ENCODE data around the gene ZNF181. TPM values are rescaled to one million over a fixed set of nuclear protein-coding genes. Genes with fewer than 3 reads are reported as not detected.

ZNF181 gene
- total and polyA plus RNA-seq, 4 donors = 8.9 to 15.2 (median 10.0) TPM

GRCh38 chr19:34715357-34715756 is 18.7 kb upstream of the ZNF181 start:
- H3K27me3 ChIP-seq (ENCODE audit: control insufficient read depth in 4 of 4, insufficient read depth in 4 of 4, low read length in 3 of 4) = peaks cover 0 to 2% (median 0%) of the 10 kb centered on the region in 4 donors
- H3K27ac ChIP-seq (ENCODE audit: low read depth in 1 of 2, low read length in 2 of 2) = no peak overlapping the region
- no peak for DNase-seq (ENCODE audit: low spot score)
- peaks cover 0 to 22% (median 3%) of the 10 kb centered on the region in 4 donors for H3K9me3 ChIP-seq (ENCODE audit: control insufficient read depth in 4 of 4, low read length in 3 of 4)
- no peak for TF ChIP-seq RXRA (IDR thresholded peaks at IDR 0.05)
- TF ChIP-seq EGR1 (IDR thresholded peaks at IDR 0.05; ENCODE audit: low read depth in 2 of 2) = no peak
- no peak for TF ChIP-seq MAX (IDR thresholded peaks at IDR 0.05)
- TF ChIP-seq FOXA2 (IDR thresholded peaks at IDR 0.05) = no peak
- TF ChIP-seq RAD21 (IDR thresholded peaks at IDR 0.05) = no peak
- no peak for TF ChIP-seq TAF1 (conservative IDR thresholded peaks at IDR 0.05)
- TF ChIP-seq ZBTB33 (IDR thresholded peaks at IDR 0.05) = no peak
- TF ChIP-seq HNF4A (conservative IDR thresholded peaks at IDR 0.05) = no peak
- no peak for TF ChIP-seq FOXA1 (IDR thresholded peaks at IDR 0.05)
- no peak for TF ChIP-seq HNF4G (IDR thresholded peaks at IDR 0.05)
- no peak for TF ChIP-seq SP1 (IDR thresholded peaks at IDR 0.05)
- no peak for TF ChIP-seq NR2F2 (IDR thresholded peaks at IDR 0.05)
- H3K36me3 ChIP-seq (ENCODE audit: control insufficient read depth in 4 of 4, insufficient read depth in 3 of 4, low read depth in 1 of 4, low read length in 3 of 4) = no peaks in the 10 kb centered on the region
- H3K4me3 ChIP-seq (ENCODE audit: low read depth in 1 of 3, low read length in 3 of 3) = no peak overlapping the region
- H3K4me1 ChIP-seq (ENCODE audit: control insufficient read depth in 4 of 4, insufficient read depth in 4 of 4, low read length in 3 of 4) = no peaks in the 10 kb centered on the region
- H3K9ac ChIP-seq (ENCODE audit: low read depth in 1 of 2, low read length in 2 of 2) = no peak overlapping the region

- H3K27ac ChIP-seq (ENCODE audit: low read depth in 1 of 2, low read length in 2 of 2) = no peak overlapping the region
- no peaks in the 10 kb centered on the region for H3K4me1 ChIP-seq (ENCODE audit: control insufficient read depth in 4 of 4, insufficient read depth in 4 of 4, low read length in 3 of 4)
- DNase-seq (ENCODE audit: low spot score) = no peak
- H3K9ac ChIP-seq (ENCODE audit: low read depth in 1 of 2, low read length in 2 of 2) = no peak overlapping the region
- no peak overlapping the region for H3K4me3 ChIP-seq (ENCODE audit: low read depth in 1 of 3, low read length in 3 of 3)
- TF ChIP-seq SP1 (IDR thresholded peaks at IDR 0.05) (no peak), HNF4A (conservative IDR thresholded peaks at IDR 0.05) (no peak)
- WGBS = 60% methylated on average over 11 of the region's 11 CpGs
- no peaks in the 10 kb centered on the region for H3K27me3 ChIP-seq (ENCODE audit: control insufficient read depth in 4 of 4, insufficient read depth in 4 of 4, low read length in 3 of 4)
- H3K9me3 ChIP-seq (ENCODE audit: control insufficient read depth in 4 of 4, low read length in 3 of 4) = no peaks in the 10 kb centered on the region
- no peaks in the 10 kb centered on the region for H3K36me3 ChIP-seq (ENCODE audit: control insufficient read depth in 4 of 4, insufficient read depth in 3 of 4, low read depth in 1 of 4, low read length in 3 of 4)
Measured at GRCh38 chr19:34722353-34722752, 11.7 kb upstream of the ZNF181 start.

- 39% methylated on average over 6 of the region's 6 CpGs for WGBS
- no peak overlapping the region for H3K27ac ChIP-seq (ENCODE audit: low read depth in 1 of 2, low read length in 2 of 2)
- H3K9ac ChIP-seq (ENCODE audit: low read depth in 1 of 2, low read length in 2 of 2) = no peak overlapping the region
- DNase-seq (ENCODE audit: low spot score) = no peak
- H3K9me3 ChIP-seq (ENCODE audit: control insufficient read depth in 4 of 4, low read length in 3 of 4) = no peaks in the 10 kb centered on the region
- H3K27me3 ChIP-seq (ENCODE audit: control insufficient read depth in 4 of 4, insufficient read depth in 4 of 4, low read length in 3 of 4) = no peaks in the 10 kb centered on the region
- H3K4me1 ChIP-seq (ENCODE audit: control insufficient read depth in 4 of 4, insufficient read depth in 4 of 4, low read length in 3 of 4) = no peaks in the 10 kb centered on the region
- no peak overlapping the region for H3K4me3 ChIP-seq (ENCODE audit: low read depth in 1 of 3, low read length in 3 of 3)
- H3K36me3 ChIP-seq (ENCODE audit: control insufficient read depth in 4 of 4, insufficient read depth in 3 of 4, low read depth in 1 of 4, low read length in 3 of 4) = no peaks in the 10 kb centered on the region
- TF ChIP-seq JUND (IDR thresholded peaks at IDR 0.05) (no peak), FOXA1 (IDR thresholded peaks at IDR 0.05) (no peak), REST (IDR thresholded peaks at IDR 0.05) (no peak), TAF1 (conservative IDR thresholded peaks at IDR 0.05) (no peak), ATF3 (IDR thresholded peaks at IDR 0.05) (no peak), FOXA2 (IDR thresholded peaks at IDR 0.05) (no peak), CTCF (IDR thresholded peaks at IDR 0.05; ENCODE audit: low read depth, low read length, missing input control) (no peak), YY1 (IDR thresholded peaks at IDR 0.05) (no peak), RAD21 (IDR thresholded peaks at IDR 0.05) (no peak), EGR1 (IDR thresholded peaks at IDR 0.05; ENCODE audit: low read depth in 2 of 2) (no peak), HNF4A (conservative IDR thresholded peaks at IDR 0.05) (no peak), SP1 (IDR thresholded peaks at IDR 0.05) (no peak), ZBTB33 (IDR thresholded peaks at IDR 0.05) (no peak), HNF4G (IDR thresholded peaks at IDR 0.05) (no peak), MAX (IDR thresholded peaks at IDR 0.05) (no peak), NR2F2 (IDR thresholded peaks at IDR 0.05) (no peak), RXRA (IDR thresholded peaks at IDR 0.05) (no peak)
Measured at GRCh38 chr19:34725400-34725799, 8.6 kb upstream of the ZNF181 start.

Data from liver (tissue), 9 donors.